Ascending aorta (tissue), 2 donors: ENCODE measurements around the gene KCMF1. TPM values are rescaled to one million over a fixed set of nuclear protein-coding genes. Genes with fewer than 3 reads are reported as not detected.

ENCODE experiments used
- DNase-seq, 2 donors: peaks; one replicate each; pipeline ENCODE4 v3.0.0-alpha.2; 2019; ENCODE audit warnings: low spot score in 2 of 2
- H3K27ac ChIP-seq, 2 donors: fragments of 200-600 bp; sonication (generic); one replicate each; pipeline ENCODE4 v1.5.1; 2016 to 2017; ENCODE audit warnings: mild to moderate bottlenecking in 1 of 2
- H3K27me3 ChIP-seq: fragments of 200-600 bp; sonication (generic); one replicate; pipeline ENCODE4 v1.5.1; 2017
- H3K36me3 ChIP-seq, 2 donors: fragments of 200-600 bp; sonication (generic); one replicate each; pipeline ENCODE4 v1.5.1; 2016
- H3K4me1 ChIP-seq, 2 donors: fragments of 200-600 bp; sonication (generic); one replicate each; pipeline ENCODE4 v1.5.1; 2016 to 2017; ENCODE audit warnings: mild to moderate bottlenecking in 1 of 2
- H3K4me3 ChIP-seq, 2 donors: fragments of 200-600 bp; sonication (generic); one replicate each; pipeline ENCODE4 v1.5.1; 2016 to 2017; ENCODE audit warnings: mild to moderate bottlenecking in 1 of 2
- H3K9me3 ChIP-seq, 2 donors: fragments of 200-600 bp; sonication (generic); one replicate each; pipeline ENCODE4 v1.5.1; 2016
- CTCF ChIP-seq, 3 experiments: fragments of 200-600 bp in 2 of 3; fragments of 450-650 bp in 1 of 3; sonication (generic) in 2 of 3; IDR thresholded peaks; one replicate each; pipeline ENCODE4 v1.5.1; 2016 to 2019; ENCODE audit warnings: antibody characterized with exemption in 3 of 3, mild to moderate bottlenecking in 1 of 3, moderate library complexity in 1 of 3
- intact Hi-C: fragments of 100-400 bp; cut with DNase I; formaldehyde crosslinking; loops from one replicate; pipeline ENCODE4 v1.15.1; 2023
- total RNA-seq: library from RNA; depleted of rRNA; stranded (reverse); fragments of >200 nt; gene quantifications from one replicate; pipeline ENCODE4 v1.1.0, GENCODE V29; 2016

KCMF1 gene
- total RNA-seq, 1 donor from 2014 or later = 14.4 TPM

- no peak overlapping the region for H3K27ac ChIP-seq
- H3K4me3 ChIP-seq = no peak overlapping the region
- no peaks in the 10 kb centered on the region for H3K9me3 ChIP-seq
- peaks cover 35 to 40% of the 10 kb centered on the region in 2 donors for H3K36me3 ChIP-seq
- no peak for DNase-seq
- no peaks in the 10 kb centered on the region for H3K27me3 ChIP-seq
- H3K4me1 ChIP-seq = no peaks in the 10 kb centered on the region
- TF ChIP-seq CTCF (IDR thresholded peaks at IDR 0.05) = no peak
- intact Hi-C loops = no loop called here
These were observed 61.7 kb downstream of the KCMF1 start for GRCh38 chr2:85032621-85033020.

- Histone ChIP-seq H3K9me3 (no peaks in the 10 kb centered on the region), H3K27ac (no peak overlapping the region), H3K4me3 (no peak overlapping the region), H3K4me1 (no peaks in the 10 kb centered on the region), H3K27me3 (no peaks in the 10 kb centered on the region), H3K36me3 (peaks cover 30 to 38% of the 10 kb centered on the region in 2 donors)
- intact Hi-C loops = no loop called here
- DNase-seq = no peak
- TF ChIP-seq CTCF (IDR thresholded peaks at IDR 0.05) = no peak
These were observed 62.4 kb downstream of the KCMF1 start for GRCh38 chr2:85033388-85033787.

- H3K4me1 ChIP-seq = no peaks in the 10 kb centered on the region
- H3K36me3 ChIP-seq = peaks cover 22 to 36% of the 10 kb centered on the region in 2 donors
- no peak overlapping the region for H3K4me3 ChIP-seq
- intact Hi-C loops = no loop called here
- no peaks in the 10 kb centered on the region for H3K27me3 ChIP-seq
- no peak for TF ChIP-seq CTCF (IDR thresholded peaks at IDR 0.05)
- no peak overlapping the region for H3K27ac ChIP-seq
- DNase-seq = no peak
- H3K9me3 ChIP-seq = no peaks in the 10 kb centered on the region
These were observed 63.2 kb downstream of the KCMF1 start for GRCh38 chr2:85034158-85034557.

- Histone ChIP-seq H3K4me1 (no peaks in the 10 kb centered on the region), H3K36me3 (peaks cover 18 to 35% of the 10 kb centered on the region in 2 donors), H3K4me3 (no peak overlapping the region), H3K27ac (no peak overlapping the region), H3K27me3 (no peaks in the 10 kb centered on the region), H3K9me3 (no peaks in the 10 kb centered on the region)
- no peak for DNase-seq
- intact Hi-C loops = no loop called here
- no peak for TF ChIP-seq CTCF (IDR thresholded peaks at IDR 0.05)
These were observed 66.7 kb downstream of the KCMF1 start for GRCh38 chr2:85037622-85038021.

GRCh38 chr2:85042330-85042729, 71.4 kb downstream of the KCMF1 start:
- TF ChIP-seq CTCF (IDR thresholded peaks at IDR 0.05) = no peak
- no peaks in the 10 kb centered on the region for H3K9me3 ChIP-seq
- H3K27ac ChIP-seq = peak overlapping the region in 1 of 2 donors; percentile 0
- H3K36me3 ChIP-seq = peaks cover 33 to 46% of the 10 kb centered on the region in 2 donors
- no peaks in the 10 kb centered on the region for H3K4me1 ChIP-seq
- H3K4me3 ChIP-seq = no peak overlapping the region
- no peak for DNase-seq
- intact Hi-C loops = no loop called here
- no peaks in the 10 kb centered on the region for H3K27me3 ChIP-seq

- Histone ChIP-seq H3K4me1 (no peaks in the 10 kb centered on the region), H3K4me3 (no peak overlapping the region), H3K9me3 (no peaks in the 10 kb centered on the region), H3K27me3 (no peaks in the 10 kb centered on the region), H3K36me3 (peaks cover 56 to 73% of the 10 kb centered on the region in 2 donors), H3K27ac (no peak overlapping the region)
- no peak for DNase-seq
- intact Hi-C loops = no loop called here
- no peak for TF ChIP-seq CTCF (IDR thresholded peaks at IDR 0.05)
These were observed 77.6 kb downstream of the KCMF1 start for GRCh38 chr2:85048534-85048933.
